ENCODE results near the gene ATPAF1. TPM values are rescaled to one million over a fixed set of nuclear protein-coding genes. Genes with fewer than 3 reads are reported as not detected.
A peak's percentile ranks its signal among the peaks of the same experiment; 100 is the strongest.

Gene ATPAF1, protein sequence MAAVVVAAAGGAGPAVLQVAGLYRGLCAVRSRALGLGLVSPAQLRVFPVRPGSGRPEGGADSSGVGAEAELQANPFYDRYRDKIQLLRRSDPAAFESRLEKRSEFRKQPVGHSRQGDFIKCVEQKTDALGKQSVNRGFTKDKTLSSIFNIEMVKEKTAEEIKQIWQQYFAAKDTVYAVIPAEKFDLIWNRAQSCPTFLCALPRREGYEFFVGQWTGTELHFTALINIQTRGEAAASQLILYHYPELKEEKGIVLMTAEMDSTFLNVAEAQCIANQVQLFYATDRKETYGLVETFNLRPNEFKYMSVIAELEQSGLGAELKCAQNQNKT
- total RNA-seq (2013; cell fraction: nucleolus; rRNA removed): 31.8 and 37.1 TPM in 2 replicates
- total RNA-seq (2014; rRNA removed) (42.8 and 49.5 TPM in 2 replicates), total RNA-seq (2014; rRNA removed; fragmentation: Illumina TruSeq; extraction: Trizol) (40.1 and 41.3 TPM in 2 replicates), total RNA-seq (2021) (39.6 and 40.2 TPM in 2 replicates), polyA plus RNA-seq (2011; rRNA removed) (93.5 and 123 TPM in 2 replicates), polyA plus RNA-seq (2014; fragmentation: Illumina TruSeq; extraction: Trizol) (61.1 and 67.6 TPM in 2 replicates), polyA plus RNA-seq (2014; fragmentation: Nextera tagmentation; extraction: Ambion mirVana) (10 to 100 TPM; 15.2 to 32.6 TPM), polyA plus RNA-seq (2014; rRNA removed) (42.3 and 54.0 TPM in 2 replicates), polyA plus RNA-seq (2016; fragmentation: Nextera tagmentation; extraction: Ambion mirVana) (10 to 100 TPM; 64.2 to 74.6 TPM), polyA minus RNA-seq (2011; rRNA and poly(A)+ RNA removed) (49.3 and 62.9 TPM in 2 replicates), Bru-seq, nascent RNA (percentile 75 among the genes with signal in this experiment), BruChase-seq, experiment 1, labeled RNA remaining after a 6-hour chase (percentile 77 among the genes with signal in this experiment), BruChase-seq, experiment 2, labeled RNA remaining after a 2-hour chase (percentile 77 among the genes with signal in this experiment)
- polyA plus RNA-seq (2011; ENCODE audit: low read depth): 49.3 TPM
- polyA plus RNA-seq (2011; cell fraction: cytosol; rRNA removed): 69.3 and 105 TPM in 2 replicates
- 35.8 and 37.9 TPM in 2 replicates for polyA plus RNA-seq (2011; cell fraction: nucleus; rRNA removed)
- polyA plus RNA-seq (2012): 35.3 and 44.8 TPM in 2 replicates
- 17.8 and 19.5 TPM in 2 replicates for polyA minus RNA-seq (2011; cell fraction: cytosol; rRNA and poly(A)+ RNA removed)
- 13.5 and 17.1 TPM in 2 replicates for polyA minus RNA-seq (2011; cell fraction: nucleus; rRNA and poly(A)+ RNA removed)
- long read RNA-seq, experiment 1, full-length matches to known transcripts: 17 of 23 reads
- long read RNA-seq, experiment 1, partial matches to known transcripts: 1 of 23 reads
- long read RNA-seq, experiment 1, other reads (novel, unspliced or antisense): 5 of 23 reads
- long read RNA-seq, experiment 2, full-length matches to known transcripts: 1 of 8 reads
- long read RNA-seq, experiment 2, partial matches to known transcripts: 3 of 8 reads
- long read RNA-seq, experiment 2, other reads (novel, unspliced or antisense): 4 of 8 reads

DNA sequence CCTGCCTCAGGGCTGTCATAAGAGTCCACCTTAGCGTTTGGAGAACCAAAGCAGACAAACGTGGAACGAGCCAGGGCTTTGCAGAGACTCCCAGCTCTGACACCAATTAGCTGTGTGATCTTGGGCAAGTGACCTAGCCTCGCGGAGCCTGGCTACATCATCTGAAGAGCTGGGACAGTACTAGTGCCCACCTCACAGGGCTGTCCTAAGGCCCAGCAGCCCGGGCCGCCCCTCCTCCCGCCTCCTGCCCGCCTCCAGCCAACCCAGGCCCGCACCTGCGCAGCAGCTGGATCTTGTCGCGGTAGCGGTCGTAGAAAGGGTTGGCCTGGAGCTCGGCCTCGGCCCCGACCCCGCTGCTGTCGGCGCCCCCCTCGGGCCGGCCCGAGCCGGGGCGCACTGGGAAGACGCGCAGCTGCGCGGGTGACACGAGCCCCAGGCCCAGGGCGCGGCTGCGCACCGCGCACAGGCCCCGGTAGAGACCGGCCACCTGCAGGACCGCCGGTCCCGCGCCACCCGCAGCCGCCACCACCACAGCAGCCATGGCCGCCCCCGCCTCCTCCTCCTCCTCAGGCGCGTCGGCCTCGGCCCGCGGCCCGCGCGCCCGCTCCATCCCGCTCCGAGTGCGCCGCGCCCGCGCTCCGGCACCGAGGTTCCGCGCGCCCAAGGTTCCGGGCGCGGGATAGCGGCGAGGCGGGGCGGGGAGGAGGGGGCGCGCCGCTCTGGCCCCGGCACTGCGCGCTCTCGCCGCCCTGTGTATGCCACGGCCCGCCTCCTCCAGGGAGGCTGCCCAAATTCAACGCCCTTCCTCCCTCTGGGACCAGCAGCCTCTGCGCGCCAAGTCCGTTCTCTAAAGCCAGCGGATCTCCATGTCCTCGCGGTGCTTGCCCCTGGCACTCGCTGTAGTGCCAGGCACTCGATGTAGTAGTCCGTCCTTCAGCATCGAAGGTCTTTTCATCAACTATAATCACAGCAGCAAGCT lies at the start of gene ATPAF1:
TSS of gene ATPAF1 (minus strand) at position 583 of the 979 bp plus-strand sequence. CDS start at position 541, 42 bp downstream.
- RAD21 ChIA-PET (ENCODE audit: unreplicated experiment): interaction anchor here (0.9 to 1.9 kb wide), 8 partner anchors 8 to 64 kb away, joined by 3 to 11 read pairs (median 4); partner anchors contain the start of genes MKNK1 and MOB3C
- CTCF ChIA-PET: interaction anchor here (0.6 to 1.5 kb wide), 8 partner anchors 8 to 54 kb away, joined by 3 to 9 read pairs (median 3); no protein-coding TSS in a partner anchor
- peak; percentile 92 for ATAC-seq
- no peak for FAIRE-seq
- intact Hi-C loops (cut with micrococcal nuclease; ENCODE audit: unreplicated experiment): loop anchor here (2.0 to 5.0 kb wide), 3 partner anchors 51 to 66 kb away; partner anchors contain the start of genes EFCAB14, MKNK1 and MOB3C
- peak within 1 kb of the TSS; percentile 47 for H3K27ac ChIP-seq (ENCODE audit: control insufficient read depth, insufficient read depth)
- under 1% methylated on average over 96 of the region's 96 CpGs for WGBS (ENCODE audit: insufficient coverage, insufficient replicate concordance, low lambda C conversion rate, missing lambda C conversion rate)
- BruUV-seq (replicated peaks): no TSS peak
- H2AFZ ChIP-seq (ENCODE audit: control insufficient read depth, low read depth, low read length): peak within 1 kb of the TSS; percentile 95
- H3K4me3 ChIP-seq: peak within 1 kb of the TSS; percentile 89
- peaks cover 13% of the 10 kb centered on the region for H3K4me1 ChIP-seq (ENCODE audit: control insufficient read depth, insufficient read depth, low read length)
- POLR2A ChIA-PET: interaction anchor here (0.6 to 1.9 kb wide), 6 partner anchors 8 to 64 kb away, joined by 3 to 12 read pairs (median 6); partner anchors contain the start of genes MKNK1 and MOB3C
- H4K20me1 ChIP-seq (ENCODE audit: control insufficient read depth, insufficient read depth): no peaks in the 10 kb centered on the region
- H3K9ac ChIP-seq (ENCODE audit: control insufficient read depth, insufficient read depth, low read length): peak within 1 kb of the TSS; percentile 83
- H3K9me3 ChIP-seq (replicated peaks; ENCODE audit: control insufficient read depth, insufficient read depth, low read length): no peaks in the 10 kb centered on the region
- H3K4me2 ChIP-seq (ENCODE audit: control insufficient read depth, insufficient read depth): peak within 1 kb of the TSS; percentile 96
- no peaks in the 10 kb centered on the region for H3K27me3 ChIP-seq (replicated peaks in 1 of 2; ENCODE audit: control insufficient read depth in 2 of 2, insufficient read depth in 2 of 2, low read length in 1 of 2)
- peaks cover 2 to 3% of the 10 kb centered on the region in 2 experiments; a peak in 3 of 4 replicates for H3K36me3 ChIP-seq (ENCODE audit: control insufficient read depth in 2 of 2, insufficient read depth in 2 of 2, low read length in 1 of 2)
- in situ Hi-C loops (cut with MboI): no loop called here
- H3K79me2 ChIP-seq (ENCODE audit: control insufficient read depth, insufficient read depth, low read length): peaks cover 17% of the 10 kb centered on the region
- SMC1A ChIA-PET (ENCODE audit: uncharacterized antibody, unreplicated experiment): interaction anchor here (0.7 to 2.2 kb wide), 8 partner anchors 9 to 53 kb away, joined by 3 to 8 read pairs (median 4); partner anchors contain the start of genes EFCAB14 and MOB3C
- DNase-seq (ENCODE audit: low read depth, low spot score): peak; percentile 34
- TF ChIP-seq RELA (IDR thresholded peaks at IDR 0.05; ENCODE audit: borderline replicate concordance, partially characterized antibody) (peak; percentile 14), IKZF1 (conservative IDR thresholded peaks at IDR 0.05) (peak; percentile 93), IKZF2 (IDR thresholded peaks at IDR 0.05) (no peak), EGR1 (IDR thresholded peaks at IDR 0.05; ENCODE audit: borderline replicate concordance in 1 of 2, low read depth in 2 of 2, low read length in 2 of 2) (peak in 1 of 2 experiments; percentile 87; a peak in 2 of 3 replicates), ATF7 (IDR thresholded peaks at IDR 0.05; ENCODE audit: low read depth) (no peak), ZSCAN29 (IDR thresholded peaks at IDR 0.05) (peak; percentile 71), TARDBP (IDR thresholded peaks at IDR 0.05; ENCODE audit: borderline replicate concordance) (no peak), EZH2 (IDR thresholded peaks at IDR 0.05; ENCODE audit: borderline replicate concordance, control insufficient read depth, low read depth, low read length) (no peak), MYC (IDR thresholded peaks at IDR 0.05; ENCODE audit: insufficient read depth, insufficient read length, insufficient replicate concordance, low read length, severe bottlenecking) (peak; percentile 71), NRF1 (conservative IDR thresholded peaks at IDR 0.05; ENCODE audit: low read depth, low read length) (peak; percentile 22; the same call in 1 of the 2 replicates), NR2F1 (conservative IDR thresholded peaks at IDR 0.05) (peak; percentile 64; the same call in 1 of the 2 replicates)
- TF ChIP-seq, protein P1, sequence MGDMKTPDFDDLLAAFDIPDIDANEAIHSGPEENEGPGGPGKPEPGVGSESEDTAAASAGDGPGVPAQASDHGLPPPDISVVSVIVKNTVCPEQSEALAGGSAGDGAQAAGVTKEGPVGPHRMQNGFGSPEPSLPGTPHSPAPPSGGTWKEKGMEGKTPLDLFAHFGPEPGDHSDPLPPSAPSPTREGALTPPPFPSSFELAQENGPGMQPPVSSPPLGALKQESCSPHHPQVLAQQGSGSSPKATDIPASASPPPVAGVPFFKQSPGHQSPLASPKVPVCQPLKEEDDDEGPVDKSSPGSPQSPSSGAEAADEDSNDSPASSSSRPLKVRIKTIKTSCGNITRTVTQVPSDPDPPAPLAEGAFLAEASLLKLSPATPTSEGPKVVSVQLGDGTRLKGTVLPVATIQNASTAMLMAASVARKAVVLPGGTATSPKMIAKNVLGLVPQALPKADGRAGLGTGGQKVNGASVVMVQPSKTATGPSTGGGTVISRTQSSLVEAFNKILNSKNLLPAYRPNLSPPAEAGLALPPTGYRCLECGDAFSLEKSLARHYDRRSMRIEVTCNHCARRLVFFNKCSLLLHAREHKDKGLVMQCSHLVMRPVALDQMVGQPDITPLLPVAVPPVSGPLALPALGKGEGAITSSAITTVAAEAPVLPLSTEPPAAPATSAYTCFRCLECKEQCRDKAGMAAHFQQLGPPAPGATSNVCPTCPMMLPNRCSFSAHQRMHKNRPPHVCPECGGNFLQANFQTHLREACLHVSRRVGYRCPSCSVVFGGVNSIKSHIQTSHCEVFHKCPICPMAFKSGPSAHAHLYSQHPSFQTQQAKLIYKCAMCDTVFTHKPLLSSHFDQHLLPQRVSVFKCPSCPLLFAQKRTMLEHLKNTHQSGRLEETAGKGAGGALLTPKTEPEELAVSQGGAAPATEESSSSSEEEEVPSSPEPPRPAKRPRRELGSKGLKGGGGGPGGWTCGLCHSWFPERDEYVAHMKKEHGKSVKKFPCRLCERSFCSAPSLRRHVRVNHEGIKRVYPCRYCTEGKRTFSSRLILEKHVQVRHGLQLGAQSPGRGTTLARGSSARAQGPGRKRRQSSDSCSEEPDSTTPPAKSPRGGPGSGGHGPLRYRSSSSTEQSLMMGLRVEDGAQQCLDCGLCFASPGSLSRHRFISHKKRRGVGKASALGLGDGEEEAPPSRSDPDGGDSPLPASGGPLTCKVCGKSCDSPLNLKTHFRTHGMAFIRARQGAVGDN (IDR thresholded peaks at IDR 0.05): peak; percentile 82
